Stomach (tissue), 4 donors: ENCODE data around the gene ZNF189.

Source experiments
- EP300 ChIP-seq: sonication (generic); formaldehyde crosslinking; IDR thresholded peaks from one replicate; pipeline ENCODE4 v1.6.1; 2017; ENCODE audit warnings: antibody characterized with exemption
- POLR2A ChIP-seq, 4 donors: fragments of 450-650 bp; IDR thresholded peaks; one replicate each; pipeline ENCODE4 v1.6.1; 2016; ENCODE audit warnings: antibody characterized with exemption in 4 of 4, control low read depth in 2 of 4, mild to moderate bottlenecking in 1 of 4, moderate library complexity in 1 of 4
- POLR2AphosphoS5 ChIP-seq, 3 donors: sonication (generic); formaldehyde crosslinking; IDR thresholded peaks; one replicate each; pipeline ENCODE4 v1.6.1; 2016; ENCODE audit warnings: antibody characterized with exemption in 3 of 3
- TF ChIP-seq, protein P1 (sequence below), 7 experiments: fragments of 450-650 bp in 4 of 7; fragments of 200-600 bp in 3 of 7; sonication (generic) in 3 of 7; IDR thresholded peaks; one replicate each; pipeline ENCODE4 v1.5.1; 2016 to 2019; ENCODE audit warnings: antibody characterized with exemption in 7 of 7, control low read depth in 2 of 7, mild to moderate bottlenecking in 1 of 7

DNA sequence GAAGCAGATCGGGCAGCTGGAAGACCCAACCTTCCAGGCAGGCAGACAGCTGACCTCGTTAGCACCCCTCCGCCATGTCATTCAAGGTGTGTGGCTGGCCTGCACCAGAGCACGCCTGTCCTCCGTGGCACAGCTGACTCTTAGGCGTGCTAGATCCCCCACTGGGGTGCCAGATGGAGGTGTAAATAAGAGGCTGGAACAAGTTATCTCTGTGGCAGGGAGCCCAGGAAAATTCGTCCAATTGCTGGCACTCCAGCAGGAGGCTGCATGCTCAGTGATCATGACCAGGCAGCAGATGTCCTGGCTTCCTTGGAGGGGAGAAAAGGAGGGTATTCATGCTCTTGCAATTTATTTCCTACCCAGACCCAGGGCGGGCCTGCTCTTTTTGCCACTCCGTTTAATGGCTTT lies 44.7 kb downstream of the ZNF189 start:
- TF ChIP-seq, protein P1, sequence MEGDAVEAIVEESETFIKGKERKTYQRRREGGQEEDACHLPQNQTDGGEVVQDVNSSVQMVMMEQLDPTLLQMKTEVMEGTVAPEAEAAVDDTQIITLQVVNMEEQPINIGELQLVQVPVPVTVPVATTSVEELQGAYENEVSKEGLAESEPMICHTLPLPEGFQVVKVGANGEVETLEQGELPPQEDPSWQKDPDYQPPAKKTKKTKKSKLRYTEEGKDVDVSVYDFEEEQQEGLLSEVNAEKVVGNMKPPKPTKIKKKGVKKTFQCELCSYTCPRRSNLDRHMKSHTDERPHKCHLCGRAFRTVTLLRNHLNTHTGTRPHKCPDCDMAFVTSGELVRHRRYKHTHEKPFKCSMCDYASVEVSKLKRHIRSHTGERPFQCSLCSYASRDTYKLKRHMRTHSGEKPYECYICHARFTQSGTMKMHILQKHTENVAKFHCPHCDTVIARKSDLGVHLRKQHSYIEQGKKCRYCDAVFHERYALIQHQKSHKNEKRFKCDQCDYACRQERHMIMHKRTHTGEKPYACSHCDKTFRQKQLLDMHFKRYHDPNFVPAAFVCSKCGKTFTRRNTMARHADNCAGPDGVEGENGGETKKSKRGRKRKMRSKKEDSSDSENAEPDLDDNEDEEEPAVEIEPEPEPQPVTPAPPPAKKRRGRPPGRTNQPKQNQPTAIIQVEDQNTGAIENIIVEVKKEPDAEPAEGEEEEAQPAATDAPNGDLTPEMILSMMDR (IDR thresholded peaks at IDR 0.05): no peak
- no peak for TF ChIP-seq POLR2AphosphoS5 (IDR thresholded peaks at IDR 0.05)
- no peak for TF ChIP-seq POLR2A (IDR thresholded peaks at IDR 0.05)
- TF ChIP-seq EP300: no peak
